GM18498 (cell line): Measurements from ENCODE around the gene GHR.
"Not testable (repeated sequence)": the region's sequence is repeated elsewhere in the genome, so short reads cannot be mapped to it uniquely, and the experiment has no call there.

Experiments used
- ATAC-seq: cut with Tn5 transposase; IDR thresholded peaks from one replicate; pipeline ENCODE4 v1.9.1; 2021; ENCODE audit warnings: mild to moderate bottlenecking, moderate library complexity; ENCODE audit not compliant: unreplicated experiment

Gene GHR

GRCh38 chr5:42566652-42567295 is 143.5 kb downstream of the GHR start:
- ATAC-seq, result no peak

DNA sequence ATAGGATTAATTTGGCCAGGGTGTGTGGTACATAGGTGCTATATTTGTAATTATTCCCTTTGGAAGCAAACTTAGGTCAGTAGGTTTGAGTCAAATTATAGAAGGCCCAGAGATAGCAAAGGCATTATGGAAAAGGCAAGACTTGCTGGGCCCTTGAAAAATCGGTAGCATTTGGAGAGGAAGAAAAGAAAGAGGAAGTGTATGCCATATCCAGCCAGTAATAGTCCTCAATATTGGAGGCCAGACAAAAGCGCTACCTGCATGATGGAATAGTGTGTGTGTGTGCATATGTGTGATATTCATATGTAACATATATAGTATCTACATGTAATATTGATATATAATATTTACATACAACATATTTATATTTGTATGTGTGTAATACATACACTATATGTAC is 146.1 kb downstream of the GHR start:
- no peak for ATAC-seq

DNA sequence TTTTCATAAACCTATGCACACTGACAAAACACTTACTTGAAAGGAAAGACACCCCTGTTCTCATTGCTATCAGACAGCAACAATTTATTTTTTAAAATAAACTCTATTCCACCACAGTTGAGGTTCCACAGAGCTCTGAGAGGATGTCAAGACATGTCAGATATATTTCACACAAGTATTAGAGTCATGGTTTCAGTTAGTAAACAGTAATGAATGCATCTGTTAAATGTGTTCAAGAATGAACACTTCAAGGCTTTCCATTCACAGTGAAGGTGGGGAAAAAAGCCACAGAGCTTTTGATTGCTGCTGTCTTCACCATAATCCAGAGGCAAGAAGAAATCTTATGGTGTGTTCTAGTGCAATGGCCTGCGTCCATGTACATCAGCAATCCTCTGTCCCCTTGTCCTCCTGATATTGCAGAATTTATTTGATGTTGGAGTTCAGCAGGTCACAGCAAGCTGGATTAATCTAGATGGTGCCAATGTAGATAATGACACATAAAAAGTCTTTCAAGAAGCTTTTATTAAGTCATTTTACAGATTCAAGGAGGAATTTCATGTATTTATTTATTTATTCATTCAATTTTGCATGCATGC is 146.8 kb downstream of the GHR start:
- no peak for ATAC-seq

- no peak for ATAC-seq
Observed at GRCh38 chr5:42570966-42571960, 148.0 kb downstream of the GHR start.

DNA sequence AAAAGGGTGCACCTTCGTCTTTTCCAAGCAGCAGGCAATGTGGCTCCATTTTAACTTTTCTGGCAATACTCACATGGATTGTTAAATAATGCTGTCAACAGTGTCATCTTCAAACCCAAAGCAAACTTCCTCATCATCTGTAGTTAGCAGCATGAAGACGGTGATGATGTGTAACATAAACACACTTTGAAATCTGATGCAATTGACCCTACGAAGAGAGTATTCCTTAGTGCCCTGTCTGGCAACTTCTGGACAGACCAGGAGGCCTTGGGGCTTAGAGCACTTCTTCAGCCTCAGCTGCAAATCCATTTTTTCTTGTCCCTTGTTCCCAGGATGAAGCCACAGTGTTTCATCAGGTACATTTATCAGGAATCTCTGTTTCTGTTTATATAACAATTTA is 149.1 kb downstream of the GHR start:
- ATAC-seq, result no peak

GRCh38 chr5:42573386-42573785 is 150.1 kb downstream of the GHR start:
- no peak for ATAC-seq

DNA sequence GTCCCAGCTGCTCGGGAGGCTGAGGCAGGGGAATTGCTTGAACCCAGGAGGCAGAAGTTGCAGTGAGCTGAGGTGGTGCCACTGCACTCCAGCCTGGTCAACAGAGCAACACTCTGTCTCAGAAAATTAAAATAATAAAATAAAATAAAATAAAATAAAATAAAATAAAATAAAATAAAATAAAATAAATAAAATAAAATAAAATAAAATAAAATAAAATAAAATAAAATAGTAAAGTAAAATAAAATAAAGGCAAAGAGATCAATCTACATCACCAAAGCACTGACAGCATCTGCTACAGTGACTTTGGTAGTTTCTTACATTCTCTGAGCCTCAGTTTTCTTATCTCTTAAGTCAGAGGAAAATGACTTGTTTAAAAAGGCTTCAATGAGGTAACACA is 152.7 kb downstream of the GHR start:
- ATAC-seq, result not testable (repeated sequence)

- ATAC-seq, result not testable (repeated sequence)
Observed at GRCh38 chr5:42578901-42579300, 155.7 kb downstream of the GHR start.

GRCh38 chr5:42579320-42579719 is 156.1 kb downstream of the GHR start:
- ATAC-seq, result no peak

GRCh38 chr5:42581845-42582244 is 158.6 kb downstream of the GHR start:
- ATAC-seq, result no peak

DNA sequence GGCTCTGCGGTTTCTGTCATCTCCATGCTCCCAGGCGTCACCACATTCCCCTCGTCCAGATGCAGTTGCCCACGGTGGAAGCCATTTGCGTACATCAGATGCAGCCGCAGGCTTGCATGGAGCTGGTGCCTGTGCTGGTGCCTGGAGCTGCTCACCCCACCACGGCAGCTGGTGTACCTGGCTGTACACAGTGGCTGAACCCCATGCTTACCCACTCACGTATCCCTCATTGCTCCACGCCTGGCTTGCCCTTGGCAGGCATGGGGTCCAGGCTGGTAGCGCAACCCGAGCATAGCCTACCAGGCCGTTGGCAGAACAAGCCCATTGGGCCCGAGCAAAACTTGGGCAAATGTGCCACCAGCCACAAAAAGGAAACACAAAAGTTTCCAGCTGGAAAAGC is 159.5 kb downstream of the GHR start:
- no peak for ATAC-seq

- peak; percentile 78 for ATAC-seq
Observed at GRCh38 chr5:42583322-42583721, 160.1 kb downstream of the GHR start.

GRCh38 chr5:42586625-42587024 is 163.4 kb downstream of the GHR start:
- ATAC-seq, result no peak

DNA sequence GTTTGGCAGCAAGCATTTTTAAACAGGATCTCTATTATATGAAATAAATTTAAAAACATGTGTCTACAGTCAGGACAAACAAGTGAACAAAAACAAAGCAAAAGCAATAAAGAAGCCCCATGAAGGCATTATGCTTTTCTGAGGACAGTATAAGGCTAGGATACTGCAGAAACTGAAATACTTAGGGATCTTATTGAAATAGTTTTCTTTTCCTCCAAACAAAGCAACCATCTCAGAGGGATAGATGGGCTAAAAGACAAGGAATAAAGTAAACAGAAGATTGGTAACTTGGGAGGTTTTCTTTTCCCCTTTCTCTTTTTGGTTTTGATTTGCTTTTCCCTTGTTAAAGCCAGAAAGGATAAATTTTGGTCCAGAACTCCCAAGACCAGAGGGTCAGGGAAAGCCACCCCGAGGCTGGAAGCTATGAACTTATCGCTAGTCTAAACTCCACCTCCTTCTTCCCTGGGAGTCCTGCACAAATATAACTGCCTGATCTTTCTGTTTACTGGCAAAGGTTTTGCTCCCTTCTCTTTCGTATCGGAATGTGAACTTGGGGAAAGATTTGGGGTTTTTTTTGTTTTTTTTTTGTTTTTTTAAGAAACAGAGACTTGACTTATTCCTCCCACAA is 164.0 kb downstream of the GHR start:
- no peak for ATAC-seq

GRCh38 chr5:42590566-42590965 is 167.3 kb downstream of the GHR start:
- no peak for ATAC-seq

DNA sequence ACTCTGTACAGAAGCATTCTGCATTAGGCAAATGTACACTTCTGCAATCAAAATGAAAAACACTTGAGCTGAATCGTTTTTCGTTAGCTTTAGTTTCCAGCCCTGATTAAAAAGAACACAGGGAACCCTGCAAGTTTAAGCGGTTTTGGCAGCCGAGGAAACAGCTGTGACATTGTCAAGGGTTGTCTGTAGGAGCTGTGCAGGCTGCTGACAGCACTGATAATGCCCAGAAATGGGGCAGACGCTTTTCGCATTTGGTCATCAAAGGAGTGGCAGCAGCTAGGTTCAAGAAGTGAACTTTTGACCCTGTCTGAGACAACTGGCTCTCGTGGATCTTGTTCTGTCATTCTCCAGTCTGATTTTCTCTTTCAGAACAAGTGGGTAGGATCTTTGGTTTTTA is 167.8 kb downstream of the GHR start:
- no peak for ATAC-seq

GRCh38 chr5:42592401-42593140 is 169.3 kb downstream of the GHR start:
- no peak for ATAC-seq

DNA sequence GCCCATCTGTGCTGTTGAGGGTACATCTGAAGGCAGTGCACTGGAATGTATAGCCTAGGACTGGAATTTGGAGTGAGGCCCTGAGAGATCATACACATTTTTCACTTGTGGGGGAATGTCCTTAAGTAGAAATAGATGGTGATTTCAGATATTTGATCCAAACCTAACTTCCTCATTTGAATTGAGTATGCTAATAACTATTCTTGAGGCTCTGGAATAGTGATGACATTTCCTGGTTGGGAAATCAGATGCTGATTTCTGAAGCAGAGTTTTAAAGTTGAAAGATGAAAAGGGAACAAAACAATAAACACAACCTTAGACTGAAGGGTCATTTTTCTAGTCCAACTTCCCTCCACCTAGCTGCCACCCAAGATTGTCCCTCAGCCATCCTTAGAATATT is 170.4 kb downstream of the GHR start:
- no peak for ATAC-seq

- no peak for ATAC-seq
Observed at GRCh38 chr5:42595597-42595996, 172.4 kb downstream of the GHR start.

DNA sequence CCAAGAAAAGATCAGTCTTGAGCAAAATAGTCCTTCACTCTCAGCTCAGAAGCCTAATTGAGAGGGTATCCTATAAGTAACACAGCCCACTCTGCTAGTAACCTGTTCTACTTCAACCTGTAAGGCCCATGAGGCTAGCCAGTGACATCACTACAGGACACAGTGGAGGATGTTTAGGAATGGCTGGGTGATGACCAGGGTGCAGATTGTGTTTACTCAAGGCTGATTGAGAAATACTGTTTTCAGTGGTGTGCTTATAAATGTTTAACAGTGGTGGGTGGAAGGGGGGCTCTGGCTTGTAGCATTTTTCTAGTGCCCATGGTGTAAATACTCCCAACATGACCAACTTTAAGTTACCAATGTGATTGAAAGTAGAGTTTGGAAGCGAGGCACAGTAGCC is 173.6 kb downstream of the GHR start:
- ATAC-seq, result no peak
